Activated CD4-positive, alpha-beta memory T cell treated with anti-CD3 and anti-CD28 coated beads for 36 hours (primary cell): ENCODE measurements around the gene IFFO2. TPM values are rescaled to one million over a fixed set of nuclear protein-coding genes. Genes with fewer than 3 reads are reported as not detected.

Source experiments
- CTCF ChIA-PET: fragments of 350-600 bp; sonication (Branson Sonifier 250); formaldehyde crosslinking; loops from one replicate; lab custom pipeline; 2021; ENCODE audit warnings: antibody characterized with exemption, inconsistent platforms; lab: Charles Lee
- POLR2A ChIA-PET: fragments of 350-600 bp; sonication (Branson Sonifier 250); formaldehyde crosslinking; loops from one replicate; lab custom pipeline; 2021; ENCODE audit warnings: antibody characterized with exemption; lab: Charles Lee
- DNase-seq: peaks from one replicate; pipeline ENCODE4 v3.0.0-alpha.2; 2020
- H3K27ac Mint-ChIP-seq: one replicate; pipeline ENCODE4 v1.8.0; 2021; ENCODE audit warnings: mixed read lengths
- H3K27me3 Mint-ChIP-seq: one replicate; pipeline ENCODE4 v1.8.0; 2021; ENCODE audit warnings: mixed read lengths
- H3K36me3 Mint-ChIP-seq: one replicate; pipeline ENCODE4 v1.8.0; 2021; ENCODE audit warnings: mixed read lengths
- H3K4me1 Mint-ChIP-seq: one replicate; pipeline ENCODE4 v1.8.0; 2021; ENCODE audit warnings: low read depth, mixed read lengths
- H3K4me3 Mint-ChIP-seq: one replicate; pipeline ENCODE4 v1.8.0; 2021; ENCODE audit warnings: mild to moderate bottlenecking, mixed read lengths
- H3K9me3 Mint-ChIP-seq: one replicate; pipeline ENCODE4 v1.8.0; 2021; ENCODE audit warnings: mixed read lengths
- intact Hi-C: fragments of 100-400 bp; cut with micrococcal nuclease; formaldehyde crosslinking; loops from one replicate; pipeline ENCODE4 v1.15.1; 2023
- total RNA-seq, 2 experiments: library from RNA; stranded (reverse); gene quantifications; one replicate each; pipeline ENCODE4 v1.2.3, GENCODE V29; 2021

Gene IFFO2
- total RNA-seq, 2 experiments from 2014 or later: 40.4 to 42.0 TPM

GRCh38 chr1:18989896-18990295 lies 33.4 kb upstream of the IFFO2 start:
- CTCF ChIA-PET: no interaction called here
- Mint-ChIP-seq H3K27me3 (no peaks in the 10 kb centered on the region), H3K36me3 (no peaks in the 10 kb centered on the region), H3K4me1 (peaks cover 5% of the 10 kb centered on the region), H3K9me3 (no peaks in the 10 kb centered on the region), H3K4me3 (no peak overlapping the region), H3K27ac (no peak overlapping the region)
- intact Hi-C loops: no loop called here
- no peak for DNase-seq
- POLR2A ChIA-PET: no interaction called here

GRCh38 chr1:18989176-18989799 lies 32.8 kb upstream of the IFFO2 start:
- POLR2A ChIA-PET: no interaction called here
- intact Hi-C loops: no loop called here
- Mint-ChIP-seq H3K27me3 (no peaks in the 10 kb centered on the region), H3K36me3 (no peaks in the 10 kb centered on the region), H3K4me3 (no peak overlapping the region), H3K9me3 (no peaks in the 10 kb centered on the region), H3K27ac (no peak overlapping the region), H3K4me1 (peaks cover 5% of the 10 kb centered on the region)
- CTCF ChIA-PET: interaction anchor here (1.1 kb wide), 1 partner anchor 105 kb away, joined by 3 read pairs; no protein-coding TSS in a partner anchor
- no peak for DNase-seq

GRCh38 chr1:18981242-18981641 lies 24.8 kb upstream of the IFFO2 start:
- POLR2A ChIA-PET: no interaction called here
- H3K36me3 Mint-ChIP-seq: no peaks in the 10 kb centered on the region
- H3K4me3 Mint-ChIP-seq: no peak overlapping the region
- H3K9me3 Mint-ChIP-seq: peaks cover 18% of the 10 kb centered on the region
- H3K4me1 Mint-ChIP-seq: no peaks in the 10 kb centered on the region
- CTCF ChIA-PET: no interaction called here
- peaks cover 20% of the 10 kb centered on the region for H3K27me3 Mint-ChIP-seq
- intact Hi-C loops: no loop called here
- no peak overlapping the region for H3K27ac Mint-ChIP-seq
- no peak for DNase-seq

GRCh38 chr1:18978706-18979105 lies 22.2 kb upstream of the IFFO2 start:
- no peak overlapping the region for H3K27ac Mint-ChIP-seq
- DNase-seq: no peak
- ChIA-PET CTCF (no interaction called here), POLR2A (no interaction called here)
- H3K36me3 Mint-ChIP-seq: no peaks in the 10 kb centered on the region
- H3K4me1 Mint-ChIP-seq: no peaks in the 10 kb centered on the region
- H3K9me3 Mint-ChIP-seq: peaks cover 18% of the 10 kb centered on the region
- H3K4me3 Mint-ChIP-seq: no peak overlapping the region
- H3K27me3 Mint-ChIP-seq: peaks cover 22% of the 10 kb centered on the region
- intact Hi-C loops: no loop called here

GRCh38 chr1:18977428-18977827 lies 21.0 kb upstream of the IFFO2 start:
- H3K27ac Mint-ChIP-seq: no peak overlapping the region
- peaks cover 18% of the 10 kb centered on the region for H3K9me3 Mint-ChIP-seq
- POLR2A ChIA-PET: no interaction called here
- intact Hi-C loops: no loop called here
- peaks cover 26% of the 10 kb centered on the region for H3K27me3 Mint-ChIP-seq
- H3K4me3 Mint-ChIP-seq: no peak overlapping the region
- DNase-seq: no peak
- CTCF ChIA-PET: no interaction called here
- no peaks in the 10 kb centered on the region for H3K36me3 Mint-ChIP-seq
- peaks cover 9% of the 10 kb centered on the region for H3K4me1 Mint-ChIP-seq

- H3K9me3 Mint-ChIP-seq: peaks cover 15% of the 10 kb centered on the region
- no peak for DNase-seq
- CTCF ChIA-PET: interaction anchor here (1.9 kb wide), 1 partner anchor 63 kb away, joined by 10 read pairs; no protein-coding TSS in a partner anchor
- H3K27me3 Mint-ChIP-seq: peaks cover 22% of the 10 kb centered on the region
- no peaks in the 10 kb centered on the region for H3K36me3 Mint-ChIP-seq
- intact Hi-C loops: no loop called here
- no peak overlapping the region for H3K4me3 Mint-ChIP-seq
- no peak overlapping the region for H3K27ac Mint-ChIP-seq
- peaks cover 9% of the 10 kb centered on the region for H3K4me1 Mint-ChIP-seq
- POLR2A ChIA-PET: no interaction called here
These were observed 19.6 kb upstream of the IFFO2 start for GRCh38 chr1:18976096-18976495.

- H3K27me3 Mint-ChIP-seq: peaks cover 13% of the 10 kb centered on the region
- POLR2A ChIA-PET: no interaction called here
- H3K4me3 Mint-ChIP-seq: no peak overlapping the region
- intact Hi-C loops: no loop called here
- no peak overlapping the region for H3K27ac Mint-ChIP-seq
- CTCF ChIA-PET: interaction anchor here (0.6 to 1.9 kb wide), 3 partner anchors 36 to 67 kb away, joined by 3 to 10 read pairs (median 5); no protein-coding TSS in a partner anchor
- H3K4me1 Mint-ChIP-seq: peaks cover 9% of the 10 kb centered on the region
- no peak for DNase-seq
- no peaks in the 10 kb centered on the region for H3K9me3 Mint-ChIP-seq
- H3K36me3 Mint-ChIP-seq: no peaks in the 10 kb centered on the region
These were observed 18.1 kb upstream of the IFFO2 start for GRCh38 chr1:18974606-18975005.

- DNase-seq: no peak
- ChIA-PET POLR2A (no interaction called here), CTCF (interaction anchor here (1.5 to 2.7 kb wide), 3 partner anchors 66 to 90 kb away, joined by 5 to 24 read pairs (median 14); no protein-coding TSS in a partner anchor)
- peaks cover 10% of the 10 kb centered on the region for H3K27me3 Mint-ChIP-seq
- peaks cover 9% of the 10 kb centered on the region for H3K4me1 Mint-ChIP-seq
- intact Hi-C loops: no loop called here
- H3K9me3 Mint-ChIP-seq: no peaks in the 10 kb centered on the region
- H3K4me3 Mint-ChIP-seq: no peak overlapping the region
- no peaks in the 10 kb centered on the region for H3K36me3 Mint-ChIP-seq
- H3K27ac Mint-ChIP-seq: no peak overlapping the region
These were observed 17.5 kb upstream of the IFFO2 start for GRCh38 chr1:18974005-18974404.

- POLR2A ChIA-PET: no interaction called here
- DNase-seq: no peak
- intact Hi-C loops: no loop called here
- Mint-ChIP-seq H3K27me3 (peaks cover 12% of the 10 kb centered on the region), H3K4me1 (peaks cover 9% of the 10 kb centered on the region), H3K27ac (no peak overlapping the region), H3K36me3 (no peaks in the 10 kb centered on the region), H3K9me3 (no peaks in the 10 kb centered on the region), H3K4me3 (no peak overlapping the region)
- CTCF ChIA-PET: interaction anchor here (1.1 to 2.7 kb wide), 5 partner anchors 18 to 89 kb away, joined by 3 to 24 read pairs (median 14); partner anchors contain the start of gene IFFO2
These were observed 17.0 kb upstream of the IFFO2 start for GRCh38 chr1:18973446-18973955.

GRCh38 chr1:18972991-18973390 lies 16.5 kb upstream of the IFFO2 start:
- H3K4me3 Mint-ChIP-seq: no peak overlapping the region
- no peak for DNase-seq
- intact Hi-C loops: loop anchor here (1.0 kb wide), 1 partner anchor 66 kb away; no protein-coding TSS in a partner anchor
- H3K9me3 Mint-ChIP-seq: no peaks in the 10 kb centered on the region
- peaks cover 12% of the 10 kb centered on the region for H3K27me3 Mint-ChIP-seq
- H3K4me1 Mint-ChIP-seq: peaks cover 9% of the 10 kb centered on the region
- ChIA-PET POLR2A (no interaction called here), CTCF (interaction anchor here (0.8 to 2.7 kb wide), 9 partner anchors 10 to 100 kb away, joined by 3 to 24 read pairs (median 4); partner anchors contain the start of gene IFFO2)
- no peak overlapping the region for H3K27ac Mint-ChIP-seq
- H3K36me3 Mint-ChIP-seq: no peaks in the 10 kb centered on the region

GRCh38 chr1:18972531-18972930 lies 16.1 kb upstream of the IFFO2 start:
- DNase-seq: no peak
- peaks cover 9% of the 10 kb centered on the region for H3K4me1 Mint-ChIP-seq
- CTCF ChIA-PET: interaction anchor here (0.8 to 2.7 kb wide), 9 partner anchors 10 to 100 kb away, joined by 3 to 24 read pairs (median 4); partner anchors contain the start of gene IFFO2
- no peak overlapping the region for H3K4me3 Mint-ChIP-seq
- H3K36me3 Mint-ChIP-seq: no peaks in the 10 kb centered on the region
- POLR2A ChIA-PET: no interaction called here
- H3K27me3 Mint-ChIP-seq: peaks cover 12% of the 10 kb centered on the region
- H3K27ac Mint-ChIP-seq: no peak overlapping the region
- intact Hi-C loops: loop anchor here (1.0 kb wide), 1 partner anchor 65 kb away; no protein-coding TSS in a partner anchor
- H3K9me3 Mint-ChIP-seq: no peaks in the 10 kb centered on the region

GRCh38 chr1:18970762-18971161 lies 14.3 kb upstream of the IFFO2 start:
- H3K36me3 Mint-ChIP-seq: no peaks in the 10 kb centered on the region
- intact Hi-C loops: no loop called here

More at GRCh38 chr1:18970762-18971161, 14.3 kb upstream of the IFFO2 start:
- Mint-ChIP-seq H3K9me3 (no peaks in the 10 kb centered on the region), H3K27me3 (peaks cover 7% of the 10 kb centered on the region), H3K4me1 (peaks cover 15% of the 10 kb centered on the region), H3K4me3 (no peak overlapping the region), H3K27ac (no peak overlapping the region)
- CTCF ChIA-PET: interaction anchor here (1.3 to 2.0 kb wide), 4 partner anchors 57 to 87 kb away, joined by 4 to 9 read pairs (median 7); no protein-coding TSS in a partner anchor
- POLR2A ChIA-PET: no interaction called here
- no peak for DNase-seq
